Immature natural killer cell (primary cell): ENCODE results near the gene FGFR3. TPM values are rescaled to one million over a fixed set of nuclear protein-coding genes. Genes with fewer than 3 reads are reported as not detected.

ENCODE experiments used
- DNase-seq, 3 donors: peaks; one replicate each; pipeline ENCODE4 v3.0.0; 2022; ENCODE audit warnings: mixed read lengths in 1 of 3
- H3K27ac Mint-ChIP-seq, 6 donors: one replicate each; pipeline ENCODE4 v1.8.0; 2020; ENCODE audit warnings: mixed read lengths in 6 of 6, mild to moderate bottlenecking in 5 of 6, inconsistent platforms in 4 of 6, moderate library complexity in 3 of 6
- H3K27me3 Mint-ChIP-seq, 3 donors: one replicate each; pipeline ENCODE4 v1.8.0; 2020 to 2021; ENCODE audit warnings: low read depth in 3 of 3, mild to moderate bottlenecking in 3 of 3, mixed read lengths in 3 of 3, moderate library complexity in 3 of 3, inconsistent platforms in 1 of 3
- H3K36me3 Mint-ChIP-seq, 3 donors: one replicate each; pipeline ENCODE4 v1.8.0; 2020; ENCODE audit warnings: mixed read lengths in 3 of 3, inconsistent platforms in 2 of 3, mild to moderate bottlenecking in 2 of 3
- H3K4me1 Mint-ChIP-seq, 2 donors: one replicate each; pipeline ENCODE4 v1.8.0; 2020; ENCODE audit warnings: inconsistent platforms in 2 of 2, mild to moderate bottlenecking in 2 of 2, mixed read lengths in 2 of 2, moderate library complexity in 1 of 2
- H3K4me3 Mint-ChIP-seq, 5 donors: one replicate each; pipeline ENCODE4 v1.8.0; 2020; ENCODE audit warnings: mild to moderate bottlenecking in 5 of 5, mixed read lengths in 5 of 5, inconsistent platforms in 3 of 5, moderate library complexity in 3 of 5
- H3K9me3 Mint-ChIP-seq, 6 donors: one replicate each; pipeline ENCODE4 v1.8.0; 2020; ENCODE audit warnings: mild to moderate bottlenecking in 6 of 6, mixed read lengths in 6 of 6, inconsistent platforms in 4 of 6, moderate library complexity in 3 of 6
- polyA plus RNA-seq, 3 donors: library from polyadenylated mRNA; unstranded; fragments of 300-500 nt; fragmentation: Illumina TruSeq; gene quantifications; one replicate each; pipeline ENCODE4 v1.2.3, GENCODE V29; 2021

FGFR3 gene
- polyA plus RNA-seq, 3 donors from 2014 or later: not detected

- Mint-ChIP-seq H3K27ac (peak overlapping the region; percentile 45 to 60 (median 50)), H3K36me3 (no peaks in the 10 kb centered on the region), H3K27me3 (peaks cover 0 to 4% (median 0%) of the 10 kb centered on the region in 3 donors), H3K4me1 (peaks cover 36 to 48% of the 10 kb centered on the region in 2 donors), H3K9me3 (no peaks in the 10 kb centered on the region), H3K4me3 (peak overlapping the region; percentile 66 to 85 (median 82))
- DNase-seq: peak in 2 of 3 donors; percentile 19 to 23
These were observed 62.4 kb downstream of the FGFR3 start for GRCh38 chr4:1855333-1856070.

GRCh38 chr4:1856071-1856942 lies 63.2 kb downstream of the FGFR3 start, which contains the start of gene LETM1:
Gene LETM1 (minus strand): TSS chr4:1856156. CDS start chr4:1855950, 206 bp downstream.
- H3K9me3 Mint-ChIP-seq: no peaks in the 10 kb centered on the region
- no peaks in the 10 kb centered on the region for H3K36me3 Mint-ChIP-seq
- peak within 1 kb of the TSS; percentile 75 to 85 (median 84) for H3K4me3 Mint-ChIP-seq
- peak within 1 kb of the TSS; percentile 45 to 74 (median 51) for H3K27ac Mint-ChIP-seq
- DNase-seq: peak; percentile 89 to 91 (median 90)
- peaks cover 31 to 42% of the 10 kb centered on the region in 2 donors for H3K4me1 Mint-ChIP-seq
- H3K27me3 Mint-ChIP-seq: peaks cover 0 to 4% (median 2%) of the 10 kb centered on the region in 3 donors

GRCh38 chr4:1856943-1857699 lies 64.0 kb downstream of the FGFR3 start:
- Mint-ChIP-seq H3K27me3 (peaks cover 0 to 4% (median 2%) of the 10 kb centered on the region in 3 donors), H3K27ac (peak overlapping the region in 2 of 6 donors; percentile 12 to 28), H3K4me3 (peak overlapping the region; percentile 62 to 83 (median 77)), H3K4me1 (peaks cover 35 to 40% of the 10 kb centered on the region in 2 donors), H3K9me3 (no peaks in the 10 kb centered on the region), H3K36me3 (no peaks in the 10 kb centered on the region)
- DNase-seq: no peak

- H3K4me1 Mint-ChIP-seq: peaks cover 33 to 40% of the 10 kb centered on the region in 2 donors
- peak overlapping the region in 1 of 5 donors; percentile 77 for H3K4me3 Mint-ChIP-seq
- DNase-seq: no peak
- H3K27ac Mint-ChIP-seq: no peak overlapping the region
- H3K27me3 Mint-ChIP-seq: peaks cover 0 to 4% (median 2%) of the 10 kb centered on the region in 3 donors
- H3K9me3 Mint-ChIP-seq: no peaks in the 10 kb centered on the region
- H3K36me3 Mint-ChIP-seq: no peaks in the 10 kb centered on the region
These were observed 64.8 kb downstream of the FGFR3 start for GRCh38 chr4:1857931-1858330.

Other genes with a start within 250 kb of the FGFR3 start
- gene FAM53A, start 109.0 kb upstream of the FGFR3 start, polyA plus RNA-seq: 1 to 10 TPM in 1 of 3 donors, under 1 TPM in 2; 0.38 to 2.6 (median 0.83) TPM
- gene SLBP, start 81.0 kb upstream of the FGFR3 start, polyA plus RNA-seq: 10 to 100 TPM; 59.0 to 71.6 (median 61.7) TPM
- 10 to 100 TPM; 25.5 to 37.9 (median 37.3) TPM for gene TMEM129, start 72.0 kb upstream of the FGFR3 start, polyA plus RNA-seq
- gene TACC3, start 71.8 kb upstream of the FGFR3 start, polyA plus RNA-seq: 10 to 100 TPM in 1 of 3 donors, 1 to 10 TPM in 2; 5.0 to 11.9 (median 7.3) TPM
- gene LETM1, start 62.9 kb downstream of the FGFR3 start, polyA plus RNA-seq: 10 to 100 TPM in 2 of 3 donors, 1 to 10 TPM in 1; 8.0 to 17.0 (median 10.6) TPM
- 1 to 10 TPM; 1.8 to 7.2 (median 4.4) TPM for gene NSD2, start 78.1 kb downstream of the FGFR3 start, polyA plus RNA-seq
- 10 to 100 TPM in 2 of 3 donors, 1 to 10 TPM in 1; 6.0 to 28.6 (median 10.2) TPM for gene NELFA, start 215.7 kb downstream of the FGFR3 start, polyA plus RNA-seq